Right atrium auricular region (tissue), 2 donors: Measurements from ENCODE around the gene SLCO2A1. TPM values are rescaled to one million over a fixed set of nuclear protein-coding genes. Genes with fewer than 3 reads are reported as not detected.

ENCODE experiments used
- DNase-seq: peaks from one replicate; pipeline ENCODE4 v3.0.0-alpha.2; 2019; ENCODE audit warnings: low spot score
- H3K27ac ChIP-seq, 2 donors: fragments of 200-600 bp; sonication (generic); 1 replicate in 1 of 2; 2 replicates in 1 of 2; pipeline ENCODE4 v1.5.1; 2016 to 2019
- H3K27me3 ChIP-seq, 2 donors: fragments of 200-600 bp; sonication (generic); one replicate each; pipeline versions ENCODE4 v1.5.1 to v1.6.0; 2017 to 2019
- H3K36me3 ChIP-seq: fragments of 200-600 bp; sonication (generic); one replicate; pipeline ENCODE4 v1.5.1; 2016
- H3K4me1 ChIP-seq, 2 donors: fragments of 200-600 bp; sonication (generic); one replicate each; pipeline versions ENCODE4 v1.5.1 to v1.6.0; 2017 to 2019
- H3K4me3 ChIP-seq, 2 donors: fragments of 200-600 bp; sonication (generic); 1 replicate in 1 of 2; 2 replicates in 1 of 2; pipeline ENCODE4 v1.5.1; 2017 to 2019; ENCODE audit warnings: mild to moderate bottlenecking in 1 of 2, moderate library complexity in 1 of 2
- H3K9me3 ChIP-seq, 2 donors: fragments of 200-600 bp; sonication (generic); one replicate each; pipeline ENCODE4 v1.5.1; 2019
- CTCF ChIP-seq, 2 donors: fragments of 200-600 bp; sonication (generic); IDR thresholded peaks; one replicate each; pipeline ENCODE4 v1.5.1; 2019; ENCODE audit warnings: antibody characterized with exemption in 2 of 2
- total RNA-seq, 2 donors: library from RNA; depleted of rRNA; stranded (reverse); fragments of >200 nt; gene quantifications; one replicate each; pipeline ENCODE4 v1.1.0, GENCODE V29; 2016

SLCO2A1 gene
- total RNA-seq, 2 donors from 2014 or later = 15.1 to 36.4 TPM

DNA sequence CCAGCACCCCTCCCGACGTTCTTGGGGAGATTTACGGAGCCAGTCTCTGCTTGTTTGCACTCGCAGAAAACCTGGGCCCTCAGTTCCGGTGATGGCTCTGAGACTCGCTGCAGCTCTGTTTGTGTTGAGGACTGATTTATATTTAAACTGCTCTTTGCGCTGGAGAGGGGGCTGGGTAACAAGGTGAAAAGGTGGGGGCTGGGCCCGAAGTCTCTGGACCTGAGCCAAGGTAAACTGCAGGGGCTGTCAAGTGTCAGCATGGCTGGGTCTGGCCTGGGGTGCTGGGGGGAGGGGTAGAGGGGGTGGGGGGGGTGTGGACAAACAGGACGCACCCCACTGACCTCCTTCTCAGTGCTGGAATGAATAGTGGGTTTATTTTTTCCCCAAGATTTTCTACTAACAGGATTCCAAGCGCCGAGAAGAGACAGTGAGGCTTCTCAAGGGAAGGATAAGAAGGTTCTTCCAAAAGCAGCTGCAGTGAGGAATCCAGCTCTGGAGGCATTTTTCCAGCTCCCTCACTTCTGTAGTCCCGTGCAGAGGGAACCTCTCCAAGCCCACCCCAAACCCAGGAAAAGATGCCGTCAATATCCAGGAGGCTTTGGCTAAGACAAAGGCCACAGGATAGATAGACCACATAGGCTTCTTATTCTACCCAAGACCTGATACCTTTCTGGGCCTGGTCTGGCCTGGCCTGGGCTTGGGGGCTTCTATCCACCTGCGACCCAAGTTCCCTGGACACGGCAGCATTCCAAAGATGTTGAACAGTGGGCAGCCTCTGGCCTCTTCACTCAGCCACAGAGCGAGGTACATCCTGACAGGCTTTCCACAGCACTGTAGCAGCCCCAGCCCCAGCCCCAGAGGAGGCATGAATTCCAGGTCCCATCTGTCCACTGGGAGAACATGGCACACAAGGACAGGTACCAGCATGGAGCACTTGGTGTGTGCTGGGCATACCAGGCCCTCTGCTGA is 938 bp upstream of the SLCO2A1 start:
- peak overlapping the region; percentile 50 to 62 for H3K4me3 ChIP-seq
- peak; percentile 55 for DNase-seq
- H3K9me3 ChIP-seq = no peaks in the 10 kb centered on the region
- TF ChIP-seq CTCF (IDR thresholded peaks at IDR 0.05) = no peak
- H3K27ac ChIP-seq = no peak overlapping the region
- H3K27me3 ChIP-seq = no peaks in the 10 kb centered on the region
- H3K4me1 ChIP-seq = peaks cover 0 to 23% of the 10 kb centered on the region in 2 donors
- no peaks in the 10 kb centered on the region for H3K36me3 ChIP-seq

- Histone ChIP-seq H3K4me3 (peak overlapping the region; percentile 50 to 62), H3K36me3 (no peaks in the 10 kb centered on the region), H3K9me3 (no peaks in the 10 kb centered on the region), H3K27me3 (no peaks in the 10 kb centered on the region), H3K4me1 (peaks cover 0 to 23% of the 10 kb centered on the region in 2 donors), H3K27ac (peak overlapping the region in 1 of 2 donors; percentile 39)
- no peak for DNase-seq
- TF ChIP-seq CTCF (IDR thresholded peaks at IDR 0.05) = no peak
Measured at GRCh38 chr3:134029256-134029733, 430 bp downstream of the SLCO2A1 start.

DNA sequence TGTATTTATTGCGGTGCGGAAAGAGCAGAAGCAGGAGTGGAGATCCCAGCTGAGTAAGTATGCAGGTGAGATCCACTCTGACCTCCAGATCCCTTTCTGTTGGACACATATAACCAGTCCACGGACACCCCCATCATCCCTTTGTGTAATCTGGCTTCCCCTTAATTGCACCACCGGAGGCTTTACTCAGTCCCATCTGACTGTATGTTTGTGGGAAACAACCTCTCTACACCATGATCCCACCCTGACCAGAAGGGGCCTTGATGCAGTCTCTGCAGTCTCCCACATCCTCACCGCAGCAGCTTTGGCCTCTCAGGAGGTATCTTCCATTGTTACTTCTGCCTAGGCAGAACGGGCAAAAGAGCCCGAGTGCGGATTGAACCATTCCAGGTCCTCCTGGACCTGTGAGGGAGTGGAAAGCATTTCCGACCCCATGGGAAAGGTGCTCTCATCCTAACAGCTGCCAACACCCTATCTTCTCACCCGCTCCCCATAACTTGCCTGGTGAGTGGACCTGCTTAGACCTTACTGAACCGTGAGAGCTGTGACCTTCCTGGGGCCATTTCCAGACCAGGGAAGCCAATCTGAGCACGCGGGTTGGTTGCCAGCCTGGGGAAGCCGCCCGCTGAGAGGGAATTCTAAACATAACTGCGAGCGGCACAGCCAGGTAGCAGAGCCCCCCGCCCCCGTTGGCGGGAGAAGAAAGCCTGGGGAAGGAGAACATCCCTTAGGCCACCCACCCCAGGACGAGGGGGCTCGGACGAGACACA is 1.1 kb downstream of the SLCO2A1 start:
- Histone ChIP-seq H3K4me1 (peaks cover 0 to 23% of the 10 kb centered on the region in 2 donors), H3K4me3 (peak overlapping the region; percentile 50 to 62), H3K36me3 (no peaks in the 10 kb centered on the region), H3K9me3 (no peaks in the 10 kb centered on the region), H3K27ac (peak overlapping the region in 1 of 2 donors; percentile 39), H3K27me3 (no peaks in the 10 kb centered on the region)
- no peak for DNase-seq
- TF ChIP-seq CTCF (IDR thresholded peaks at IDR 0.05) = no peak

DNA sequence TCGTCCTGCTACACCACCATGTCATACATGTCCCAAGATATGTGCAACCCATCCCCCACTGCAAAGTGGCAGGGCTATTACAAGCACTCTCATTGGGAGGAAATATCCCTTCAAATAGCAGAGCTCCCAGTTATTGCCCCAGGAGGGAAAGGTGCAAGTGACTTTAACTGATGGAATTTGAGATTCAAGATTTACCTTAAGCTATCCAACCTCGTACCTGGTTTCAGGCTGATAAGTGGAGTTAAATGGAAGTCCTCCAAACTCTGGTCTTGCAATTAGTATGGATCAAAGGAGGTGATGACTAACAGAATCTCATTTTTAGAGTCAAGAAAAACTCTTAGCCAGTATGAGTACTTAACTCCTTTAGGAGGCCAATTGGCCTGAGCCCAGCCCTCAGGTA is 2.1 kb downstream of the SLCO2A1 start:
- Histone ChIP-seq H3K4me3 (peak overlapping the region; percentile 9 to 62), H3K27me3 (no peaks in the 10 kb centered on the region), H3K4me1 (peaks cover 0 to 23% of the 10 kb centered on the region in 2 donors), H3K9me3 (no peaks in the 10 kb centered on the region), H3K27ac (no peak overlapping the region), H3K36me3 (no peaks in the 10 kb centered on the region)
- TF ChIP-seq CTCF (IDR thresholded peaks at IDR 0.05) = no peak
- DNase-seq = no peak

- H3K4me1 ChIP-seq = no peaks in the 10 kb centered on the region
- H3K4me3 ChIP-seq = no peak overlapping the region
- no peak overlapping the region for H3K27ac ChIP-seq
- H3K36me3 ChIP-seq = no peaks in the 10 kb centered on the region
- DNase-seq = peak; percentile 26
- no peaks in the 10 kb centered on the region for H3K9me3 ChIP-seq
- no peak for TF ChIP-seq CTCF (IDR thresholded peaks at IDR 0.05)
- H3K27me3 ChIP-seq = no peaks in the 10 kb centered on the region
Measured at GRCh38 chr3:134020135-134020680, 9.5 kb downstream of the SLCO2A1 start.
